H1 (cell line): ENCODE measurements around the gene CDCA3. TPM values are rescaled to one million over a fixed set of nuclear protein-coding genes. Genes with fewer than 3 reads are reported as not detected.

ENCODE experiments used
- CTCF ChIA-PET: fragments of 300-600 bp; sonication (Branson Sonifier 250); formaldehyde crosslinking; loops from one replicate; lab custom pipeline; 2021; ENCODE audit not compliant: partially characterized antibody; lab: Charles Lee
- POLR2A ChIA-PET: fragments of 300-600 bp; sonication (Branson Sonifier 250); formaldehyde crosslinking; loops from one replicate; lab custom pipeline; 2021; ENCODE audit warnings: inconsistent platforms; ENCODE audit not compliant: partially characterized antibody; lab: Charles Lee
- DNase-seq, 2 experiments: peaks; one replicate each; pipeline versions ENCODE4 v3.0.0 to v3.0.0-alpha.2; 2010 to 2022; ENCODE audit warnings: low spot score in 2 of 2, low read depth in 1 of 2, mixed read lengths in 1 of 2
- FAIRE-seq: peaks from 2 replicates; lab custom pipeline; 2011; peaks lifted over from hg19 to GRCh38; lab: Jason Lieb, UNC
- H2AFZ ChIP-seq: 2 replicates; pipeline ENCODE4 v1.8.1; 2012; ENCODE audit warnings: low read length, inconsistent platforms
- H2AK5ac ChIP-seq: 2 replicates; pipeline ENCODE4 v1.6.1; 2013; ENCODE audit warnings: low read depth, low read length
- H2BK120ac ChIP-seq: replicated peaks from 2 replicates; pipeline ENCODE3; 2013; ENCODE audit warnings: low read depth, low read length, inconsistent platforms
- H2BK12ac ChIP-seq: 2 replicates; pipeline ENCODE4 v1.6.1; 2013; ENCODE audit warnings: low read depth, low read length
- H2BK15ac ChIP-seq: 2 replicates; pipeline ENCODE4 v1.6.1; 2013; ENCODE audit warnings: low read length
- H2BK20ac ChIP-seq: 2 replicates; pipeline ENCODE4 v1.6.1; 2013; ENCODE audit warnings: low read length
- H2BK5ac ChIP-seq: 2 replicates; pipeline ENCODE4 v1.6.1; 2013; ENCODE audit warnings: low read depth, low read length
- H3K14ac ChIP-seq: 2 replicates; pipeline ENCODE4 v1.6.1; 2013; ENCODE audit warnings: inconsistent platforms; ENCODE audit not compliant: insufficient read length
- H3K18ac ChIP-seq: 2 replicates; pipeline ENCODE4 v1.6.1; 2013; ENCODE audit warnings: low read length; ENCODE audit errors: extremely low read depth
- H3K23ac ChIP-seq: 2 replicates; pipeline ENCODE4 v1.6.1; 2013; ENCODE audit warnings: inconsistent platforms; ENCODE audit not compliant: insufficient read length
- H3K23me2 ChIP-seq: 2 replicates; pipeline ENCODE4 v1.6.1; 2013; ENCODE audit warnings: low read depth, low read length
- H3K27ac ChIP-seq: 2 replicates; pipeline ENCODE4 v1.6.1; 2011; ENCODE audit warnings: low read depth, low read length, inconsistent platforms
- H3K27me3 ChIP-seq, 4 experiments: replicated peaks in 1 of 4; 1 replicate in 1 of 4; 2 replicates in 3 of 4; pipeline versions ENCODE4 v1.6.1 to v1.8.1; 2011 to 2013; ENCODE audit warnings: low read length in 3 of 4, mild to moderate bottlenecking in 3 of 4, inconsistent platforms in 2 of 4, mixed read lengths in 2 of 4, moderate library complexity in 1 of 4; ENCODE audit not compliant: control insufficient read depth in 3 of 4, insufficient read depth in 3 of 4; ENCODE audit errors: extremely low read depth in 1 of 4
- H3K36me3 ChIP-seq, 4 experiments: 2 replicates each; pipeline versions ENCODE4 v1.6.1 to v1.8.1; 2011 to 2013; ENCODE audit warnings: mild to moderate bottlenecking in 4 of 4, low read length in 3 of 4, moderate library complexity in 2 of 4, control low read depth in 1 of 4, inconsistent platforms in 1 of 4; ENCODE audit not compliant: insufficient read depth in 4 of 4, control insufficient read depth in 2 of 4
- H3K4ac ChIP-seq: replicated peaks from 2 replicates; pipeline ENCODE3; 2013; ENCODE audit warnings: low read length, low read depth, mixed read lengths, inconsistent platforms; ENCODE audit not compliant: insufficient read length
- H3K4me1 ChIP-seq, 4 experiments: replicated peaks in 1 of 4; 1 replicate in 1 of 4; 2 replicates in 3 of 4; pipeline versions ENCODE4 v1.6.1 to v1.8.1; 2011 to 2013; ENCODE audit warnings: low read length in 3 of 4, inconsistent platforms in 2 of 4, mixed read lengths in 1 of 4; ENCODE audit not compliant: insufficient read depth in 4 of 4, control insufficient read depth in 3 of 4
- H3K4me2 ChIP-seq, 2 experiments: 2 replicates each; pipeline versions ENCODE4 v1.6.1 to v1.8.1; 2011 to 2013; ENCODE audit warnings: low read depth in 2 of 2, low read length in 2 of 2, control low read depth in 1 of 2, inconsistent platforms in 1 of 2, mild to moderate bottlenecking in 1 of 2; ENCODE audit not compliant: insufficient read depth in 1 of 2
- H3K4me3 ChIP-seq, 4 experiments: fragments of 200-600, 300-600 bp in 1 of 4; sonication (generic), shearing (Covaris generic), sonication (Bioruptor Twin) in 1 of 4; 2 replicates each; pipeline versions ENCODE4 v1.5.1 to v1.8.1; 2011 to 2016; ENCODE audit warnings: low read length in 4 of 4, low read depth in 3 of 4, control low read depth in 2 of 4, inconsistent platforms in 2 of 4, mild to moderate bottlenecking in 2 of 4, mixed read lengths in 1 of 4, moderate library complexity in 1 of 4; ENCODE audit not compliant: insufficient read depth in 2 of 4; ENCODE audit errors: extremely low read depth in 1 of 4
- H3K56ac ChIP-seq: replicated peaks from 2 replicates; pipeline ENCODE3; 2013; ENCODE audit warnings: low read depth, mild to moderate bottlenecking, mixed read lengths, low read length, inconsistent platforms; ENCODE audit not compliant: insufficient read length
- H3K79me1 ChIP-seq: 2 replicates; pipeline ENCODE4 v1.6.1; 2013; ENCODE audit warnings: low read depth, low read length, control low read depth
- H3K79me2 ChIP-seq, 2 experiments: 2 replicates each; pipeline versions ENCODE4 v1.6.1 to v1.8.1; 2012 to 2013; ENCODE audit warnings: low read length in 2 of 2, mild to moderate bottlenecking in 2 of 2, inconsistent platforms in 1 of 2; ENCODE audit not compliant: insufficient read depth in 2 of 2, control insufficient read depth in 1 of 2
- H3K9ac ChIP-seq, 4 experiments: replicated peaks in 1 of 4; 1 replicate in 1 of 4; 2 replicates in 3 of 4; pipeline versions ENCODE4 v1.6.1 to v1.8.1; 2011 to 2013; ENCODE audit warnings: low read depth in 3 of 4, low read length in 3 of 4, control low read depth in 2 of 4, mild to moderate bottlenecking in 2 of 4, moderate library complexity in 2 of 4, inconsistent platforms in 1 of 4; ENCODE audit errors: extremely low read depth in 1 of 4
- H3K9me3 ChIP-seq, 2 experiments: 2 replicates each; pipeline versions ENCODE4 v1.6.1 to v1.8.1; 2012 to 2013; ENCODE audit warnings: mild to moderate bottlenecking in 2 of 2, moderate library complexity in 2 of 2, control low read depth in 1 of 2, inconsistent platforms in 1 of 2, low read depth in 1 of 2, low read length in 1 of 2, mixed read lengths in 1 of 2; ENCODE audit not compliant: insufficient read depth in 2 of 2
- H4K20me1 ChIP-seq, 2 experiments: replicated peaks in 1 of 2; 2 replicates each; pipeline versions ENCODE3 to v1.8.1; 2011 to 2013; ENCODE audit warnings: inconsistent platforms in 2 of 2, low read length in 2 of 2, mild to moderate bottlenecking in 1 of 2; ENCODE audit not compliant: insufficient read depth in 2 of 2, control insufficient read depth in 1 of 2
- H4K5ac ChIP-seq: 2 replicates; pipeline ENCODE4 v1.6.1; 2013; ENCODE audit warnings: low read length, low read depth, mixed read lengths, inconsistent platforms; ENCODE audit not compliant: insufficient read length
- H4K8ac ChIP-seq: 2 replicates; pipeline ENCODE4 v1.8.0; 2013; ENCODE audit warnings: mild to moderate bottlenecking, moderate library complexity, low read length, inconsistent platforms; ENCODE audit not compliant: insufficient read depth; ENCODE audit errors: extremely low read depth
- H4K91ac ChIP-seq: replicated peaks from 2 replicates; pipeline ENCODE3; 2013; ENCODE audit warnings: low read length, mixed read lengths, inconsistent platforms; ENCODE audit not compliant: insufficient read length
- CBX5 ChIP-seq: fragments of 300-800, 300-1000 bp; sonication (generic); IDR thresholded peaks from 2 replicates; pipeline ENCODE4 v1.7.1; 2016; ENCODE audit warnings: antibody characterized with exemption, low read length, low read depth
- NRF1 ChIP-seq: IDR thresholded peaks from 2 replicates; pipeline ENCODE4 v1.6.1; 2011; ENCODE audit warnings: mild to moderate bottlenecking, low read depth, low read length, improper control_type of control experiment
- RNF2 ChIP-seq: fragments of 200-900, 300-1000 bp; sonication (generic); IDR thresholded peaks from 2 replicates; pipeline ENCODE4 v1.7.1; 2016; ENCODE audit warnings: borderline replicate concordance, low read depth, mild to moderate bottlenecking, antibody characterized with exemption, low read length; ENCODE audit not compliant: poor library complexity, severe bottlenecking; ENCODE audit errors: missing control alignments
- RXRA ChIP-seq: IDR thresholded peaks from 2 replicates; pipeline ENCODE4 v1.6.1; 2011; ENCODE audit warnings: low read depth, mild to moderate bottlenecking, low read length, moderate library complexity; ENCODE audit not compliant: insufficient read depth
- SIN3A ChIP-seq, 2 experiments: IDR thresholded peaks in 1 of 2; conservative IDR thresholded peaks in 1 of 2; 2 replicates each; pipeline ENCODE4 v1.6.1; 2011 to 2012; ENCODE audit warnings: low read length in 2 of 2, improper control_type of control experiment in 1 of 2, low read depth in 1 of 2, mild to moderate bottlenecking in 1 of 2
- SP1 ChIP-seq: IDR thresholded peaks from 2 replicates; pipeline ENCODE4 v1.6.1; 2011; ENCODE audit warnings: low read depth, low read length
- TEAD4 ChIP-seq: IDR thresholded peaks from 2 replicates; pipeline ENCODE4 v1.6.1; 2012; ENCODE audit warnings: low read depth, low read length, inconsistent platforms, mixed read lengths
- YY1 ChIP-seq: IDR thresholded peaks from 2 replicates; pipeline ENCODE4 v1.6.1; 2011; ENCODE audit warnings: low read depth, mild to moderate bottlenecking, low read length
- ZNF274 ChIP-seq: IDR thresholded peaks from 2 replicates; pipeline ENCODE4 v1.7.0; 2012; ENCODE audit warnings: low read length, borderline replicate concordance; ENCODE audit errors: extremely low read depth
- WGBS, 2 experiments: shearing (Covaris generic) in 1 of 2; methylation state at CpG; one replicate each; pipeline versions ENCODE4 v1.1.6 to v1.1.7; 2013 to 2015; ENCODE audit warnings: low lambda C conversion rate in 2 of 2, mixed read lengths in 2 of 2, inconsistent platforms in 1 of 2, low coverage in 1 of 2, missing lambda C conversion rate in 1 of 2; ENCODE audit not compliant: insufficient replicate concordance in 2 of 2, insufficient coverage in 1 of 2, insufficient read length in 1 of 2; ENCODE audit errors: extremely low coverage in 1 of 2, missing lambda C conversion rate in 1 of 2; 5-methylcytosine and 5-hydroxymethylcytosine counted together
- polyA plus RNA-seq, 7 experiments: library from polyadenylated mRNA; depleted of rRNA in 3 of 7; stranded (reverse) in 5 of 7; unstranded in 2 of 7; fragments of >200 nt in 5 of 7; fragments of 200-250 nt in 2 of 7; gene quantifications; 1 replicate in 5 of 7; 2 replicates in 1 of 7; 4 replicates in 1 of 7; pipeline versions ENCODE4 v1.2.1 to v1.2.3, GENCODE V29; 2011 to 2013; ENCODE audit warnings: missing spikeins in 2 of 7, mixed read lengths in 2 of 7
- total RNA-seq: library from RNA; stranded (reverse); fragmentation: NEBNext Ultra II Directional; extraction: Animal tissue kit (Norgen Biotek cat#: 25700); gene quantifications from 2 replicates; pipeline ENCODE4 v1.2.1, GENCODE V29; 2021
- TF ChIP-seq, protein P1 (sequence below): IDR thresholded peaks from 2 replicates; pipeline ENCODE4 v1.6.1; 2011; ENCODE audit warnings: low read length, improper control_type of control experiment

CDCA3 gene
- total and polyA plus RNA-seq, 2 of the 8 experiments (the other 6 are each of a cell fraction or from before 2014, with no cell fraction given) = 47.7 to 71.2 TPM

DNA sequence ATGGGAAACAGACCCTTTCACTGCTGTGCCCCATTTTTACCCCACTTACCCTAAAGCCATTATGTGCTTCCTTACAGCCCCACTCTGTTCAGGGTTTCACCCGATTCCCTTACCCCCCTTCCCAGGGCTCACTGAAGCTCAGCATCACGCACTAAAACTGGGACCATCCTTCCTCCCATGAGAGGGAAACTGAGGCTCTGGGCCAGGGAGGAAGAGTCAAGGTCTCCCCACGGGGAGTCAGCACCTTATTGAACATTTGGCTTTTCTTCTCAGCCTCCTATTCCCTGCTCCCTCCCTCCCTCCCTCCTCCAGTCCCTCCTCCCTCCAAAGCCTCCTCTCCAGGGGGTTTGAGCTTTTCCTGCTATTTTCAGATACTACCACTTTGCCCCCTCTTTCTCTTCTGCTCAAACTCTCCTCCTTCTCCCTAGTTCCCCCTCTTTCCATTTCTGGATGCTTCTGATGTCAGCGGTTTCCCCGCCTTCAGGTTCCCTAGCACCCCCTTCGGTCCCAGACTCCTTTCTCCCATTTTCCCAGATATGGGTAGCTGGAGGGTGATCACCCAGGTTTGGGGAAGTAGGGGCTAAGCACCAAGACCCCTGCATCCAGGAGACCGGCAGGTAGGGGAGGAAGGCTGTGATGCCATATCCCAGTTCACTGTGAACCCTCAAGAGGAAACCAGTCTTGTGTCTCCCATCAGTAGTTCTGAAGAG, 28.5 kb downstream of the CDCA3 start:
- Histone ChIP-seq H2BK12ac (peak overlapping the region; percentile 75; the same call in 1 of the 2 replicates), H3K4me2 (peak overlapping the region; percentile 94 to 98), H3K4ac (no peak overlapping the region), H2BK120ac (no peak overlapping the region), H3K9me3 (no peaks in the 10 kb centered on the region), H2BK15ac (peak overlapping the region; percentile 75; the same call in 1 of the 2 replicates), H2AFZ (no peak overlapping the region), H3K36me3 (no peaks in the 10 kb centered on the region), H3K4me3 (peak overlapping the region; percentile 53 to 72 (median 60); a peak in 5 of 8 replicates), H2AK5ac (peak overlapping the region; percentile 26; the same call in 1 of the 2 replicates), H2BK20ac (peak overlapping the region; percentile 55; the same call in 1 of the 2 replicates), H3K18ac (no peak overlapping the region; the same call in none of the 2 replicates), H3K4me1 (peaks cover 8 to 64% (median 38%) of the 10 kb centered on the region in 4 experiments), H4K20me1 (peaks cover 0 to 8% of the 10 kb centered on the region in 2 experiments), H3K14ac (no peak overlapping the region), H3K9ac (no peak overlapping the region), H3K23ac (no peak overlapping the region), H2BK5ac (peak overlapping the region; percentile 89; the same call in 1 of the 2 replicates), H3K23me2 (peaks cover 26% of the 10 kb centered on the region), H3K79me1 (no peaks in the 10 kb centered on the region; the same call in 1 of the 2 replicates), H4K91ac (no peak overlapping the region), H3K79me2 (no peaks in the 10 kb centered on the region), H3K56ac (no peak overlapping the region), H4K8ac (no peak overlapping the region), H4K5ac (no peak overlapping the region), H3K27me3 (peaks cover 0 to 12% (median 8%) of the 10 kb centered on the region in 4 experiments; a peak in 6 of 7 replicates), H3K27ac (no peak overlapping the region)
- no peak for DNase-seq
- CTCF ChIA-PET = interaction anchor here (0.8 to 23.7 kb wide), 10 partner anchors 10 to 87 kb away, joined by 3 to 532 read pairs (median 14); partner anchors contain the start of genes CD4, GNB3, LAG3 and MLF2
- 65% methylated on average over 6 of the region's 7 CpGs; no CpG with 5 or more reads in 1 of the 2 experiments for WGBS, 2 experiments
- FAIRE-seq = no peak
- POLR2A ChIA-PET = interaction anchor here (0.6 to 27.1 kb wide), 19 partner anchors 10 to 218 kb away, joined by 3 to 388 read pairs (median 4); partner anchors contain the start of genes CDCA3, COPS7A, GNB3 and LAG3
- TF ChIP-seq ZNF274 (no peak), TEAD4 (no peak), YY1 (no peak), RXRA (no peak), SP1 (no peak), NRF1 (no peak), SIN3A (conservative IDR thresholded peaks at IDR 0.05 in 1 of 2, IDR thresholded peaks at IDR 0.05 in 1 of 2; ENCODE audit: low read depth in 1 of 2, low read length in 2 of 2) (no peak), CBX5 (no peak), RNF2 (no peak)
- TF ChIP-seq, protein P1, sequence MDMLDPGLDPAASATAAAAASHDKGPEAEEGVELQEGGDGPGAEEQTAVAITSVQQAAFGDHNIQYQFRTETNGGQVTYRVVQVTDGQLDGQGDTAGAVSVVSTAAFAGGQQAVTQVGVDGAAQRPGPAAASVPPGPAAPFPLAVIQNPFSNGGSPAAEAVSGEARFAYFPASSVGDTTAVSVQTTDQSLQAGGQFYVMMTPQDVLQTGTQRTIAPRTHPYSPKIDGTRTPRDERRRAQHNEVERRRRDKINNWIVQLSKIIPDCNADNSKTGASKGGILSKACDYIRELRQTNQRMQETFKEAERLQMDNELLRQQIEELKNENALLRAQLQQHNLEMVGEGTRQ = no peak
